ENCODE data around the gene SS18L1.

DNA sequence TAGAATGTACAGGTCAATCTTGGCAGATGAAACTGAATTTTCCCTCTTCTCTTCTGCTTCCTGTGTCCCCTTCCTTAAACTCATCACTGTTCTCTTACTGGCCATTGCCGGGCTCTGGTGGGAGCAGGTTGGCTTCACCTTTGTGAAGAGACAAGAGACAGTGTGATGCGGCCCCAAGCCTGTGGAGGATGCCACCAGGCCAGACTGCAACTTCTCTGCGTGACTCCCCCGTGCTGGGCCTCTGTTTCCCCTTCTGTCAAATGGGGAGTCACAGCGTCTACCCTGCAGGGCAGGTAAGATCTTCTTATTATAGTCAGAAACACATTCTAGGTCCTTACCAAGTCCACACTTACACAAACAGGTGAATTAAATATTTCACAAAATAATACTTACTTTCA is 23.2 kb upstream of the SS18L1 start:
- TF ChIP-seq, protein P1, sequence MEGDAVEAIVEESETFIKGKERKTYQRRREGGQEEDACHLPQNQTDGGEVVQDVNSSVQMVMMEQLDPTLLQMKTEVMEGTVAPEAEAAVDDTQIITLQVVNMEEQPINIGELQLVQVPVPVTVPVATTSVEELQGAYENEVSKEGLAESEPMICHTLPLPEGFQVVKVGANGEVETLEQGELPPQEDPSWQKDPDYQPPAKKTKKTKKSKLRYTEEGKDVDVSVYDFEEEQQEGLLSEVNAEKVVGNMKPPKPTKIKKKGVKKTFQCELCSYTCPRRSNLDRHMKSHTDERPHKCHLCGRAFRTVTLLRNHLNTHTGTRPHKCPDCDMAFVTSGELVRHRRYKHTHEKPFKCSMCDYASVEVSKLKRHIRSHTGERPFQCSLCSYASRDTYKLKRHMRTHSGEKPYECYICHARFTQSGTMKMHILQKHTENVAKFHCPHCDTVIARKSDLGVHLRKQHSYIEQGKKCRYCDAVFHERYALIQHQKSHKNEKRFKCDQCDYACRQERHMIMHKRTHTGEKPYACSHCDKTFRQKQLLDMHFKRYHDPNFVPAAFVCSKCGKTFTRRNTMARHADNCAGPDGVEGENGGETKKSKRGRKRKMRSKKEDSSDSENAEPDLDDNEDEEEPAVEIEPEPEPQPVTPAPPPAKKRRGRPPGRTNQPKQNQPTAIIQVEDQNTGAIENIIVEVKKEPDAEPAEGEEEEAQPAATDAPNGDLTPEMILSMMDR (IDR thresholded peaks at IDR 0.05), result no peak
- TF ChIP-seq EP300 (IDR thresholded peaks at IDR 0.05; ENCODE audit: low read depth), result no peak
- TF ChIP-seq POLR2A (IDR thresholded peaks at IDR 0.05), result no peak
